Activated naive CD4-positive, alpha-beta T cell treated with anti-CD3 and anti-CD28 coated beads, Interleukin-2, amount 50 U/mL, for 16 hours (primary cell): ENCODE measurements around the gene F2RL2.
"Not testable (repeated sequence)": the region's sequence is repeated elsewhere in the genome, so short reads cannot be mapped to it uniquely, and the experiment has no call there.

Experiments
- DNase-seq: peaks from one replicate; pipeline ENCODE4 v3.0.0-alpha.2; 2020

The F2RL2 gene

DNA sequence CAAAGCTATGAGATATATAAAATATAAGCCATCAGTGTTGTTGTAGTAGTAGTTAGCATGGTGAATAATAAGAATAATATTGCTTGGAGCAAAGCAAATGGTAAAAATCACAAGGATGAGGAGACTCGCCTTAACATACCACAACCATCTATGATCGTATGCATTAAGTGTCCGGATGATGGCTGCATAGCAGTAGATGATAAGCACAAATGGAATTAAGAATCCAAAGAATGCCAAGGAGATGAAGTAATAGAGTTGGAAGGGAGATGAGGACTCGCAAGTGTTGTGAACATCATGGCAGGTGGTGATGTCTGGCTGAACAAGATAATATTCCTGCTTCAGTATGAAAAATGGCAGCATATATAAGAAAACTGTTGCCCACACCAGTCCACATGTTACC, 5.5 kb downstream of the F2RL2 start:
- no peak for DNase-seq

DNA sequence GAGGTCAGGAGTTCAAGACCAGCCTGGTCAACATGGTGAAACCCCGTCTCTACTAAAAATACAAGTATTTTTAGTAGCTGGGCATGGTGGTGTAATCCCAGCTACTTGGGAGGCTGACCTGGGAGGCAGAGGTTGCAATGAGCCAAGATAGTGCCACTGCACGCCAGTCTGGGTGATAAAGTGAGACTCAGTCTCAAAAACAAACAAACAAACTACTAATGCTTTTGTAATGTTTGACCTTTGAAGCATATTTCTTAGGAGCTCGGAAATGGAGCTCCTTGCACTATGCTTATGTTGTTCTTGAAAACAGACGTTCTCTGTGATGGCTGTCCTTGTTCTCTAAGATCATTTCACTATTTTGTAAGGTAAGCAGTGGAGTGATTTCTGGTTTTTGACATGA, 6.0 kb downstream of the F2RL2 start:
- no peak for DNase-seq

DNA sequence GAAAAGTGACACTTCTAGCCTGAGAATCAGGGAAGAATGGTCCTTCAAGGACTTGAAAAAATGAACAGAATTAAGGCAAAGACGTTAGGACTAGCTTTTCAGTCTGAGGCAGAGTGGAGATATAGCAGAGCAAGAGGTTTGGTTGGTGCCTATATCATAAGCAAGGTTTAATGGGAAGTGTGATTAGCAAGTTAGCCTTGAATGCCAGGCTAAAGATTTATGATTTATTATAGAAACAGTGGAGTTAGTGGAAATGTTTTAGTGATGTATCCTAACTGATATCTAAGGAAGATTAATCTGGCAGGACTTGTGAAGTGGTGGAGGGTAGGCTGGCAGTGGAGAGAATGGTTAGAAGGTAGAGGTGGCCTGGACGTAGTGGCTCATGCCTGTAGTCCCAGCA, 7.0 kb downstream of the F2RL2 start:
- DNase-seq, result no peak

DNA sequence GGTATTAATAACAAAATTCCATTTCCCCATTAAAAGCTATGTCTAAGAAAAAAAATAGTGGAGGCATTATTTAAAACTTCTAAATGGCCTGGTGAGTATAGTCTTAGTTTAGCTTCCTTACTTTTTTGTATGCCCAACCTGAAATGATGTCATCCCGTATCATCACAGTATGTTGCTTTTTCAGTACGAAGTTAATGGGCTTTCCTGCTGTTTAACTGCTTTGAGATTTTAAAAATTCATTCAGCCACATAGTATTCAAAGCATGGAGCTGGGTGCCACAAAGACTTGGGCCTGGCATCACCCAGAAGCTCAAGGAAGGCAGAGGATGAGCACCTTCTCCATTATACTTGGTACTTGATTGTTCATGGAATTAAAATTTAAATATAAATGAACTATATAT, 7.4 kb downstream of the F2RL2 start:
- no peak for DNase-seq

DNA sequence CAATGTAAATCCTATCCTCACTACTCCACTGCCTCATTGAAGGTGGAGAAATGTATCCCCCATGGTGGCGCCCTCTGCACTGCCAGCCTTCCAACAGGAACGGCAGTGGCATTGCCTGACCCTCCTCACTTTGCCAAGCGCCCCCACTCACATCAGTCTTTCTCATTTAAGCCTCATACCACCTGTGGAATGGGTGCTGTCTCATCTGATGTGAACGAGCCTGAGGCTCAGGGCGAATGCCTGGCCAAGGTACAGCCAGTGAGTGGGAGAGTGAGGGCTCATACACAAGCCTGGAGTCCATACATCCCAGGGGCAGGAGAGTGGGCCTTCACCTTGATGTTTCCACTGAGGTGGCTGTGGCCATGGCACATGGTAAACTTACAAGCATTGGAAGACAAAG, 10.3 kb downstream of the F2RL2 start:
- DNase-seq, result no peak

DNA sequence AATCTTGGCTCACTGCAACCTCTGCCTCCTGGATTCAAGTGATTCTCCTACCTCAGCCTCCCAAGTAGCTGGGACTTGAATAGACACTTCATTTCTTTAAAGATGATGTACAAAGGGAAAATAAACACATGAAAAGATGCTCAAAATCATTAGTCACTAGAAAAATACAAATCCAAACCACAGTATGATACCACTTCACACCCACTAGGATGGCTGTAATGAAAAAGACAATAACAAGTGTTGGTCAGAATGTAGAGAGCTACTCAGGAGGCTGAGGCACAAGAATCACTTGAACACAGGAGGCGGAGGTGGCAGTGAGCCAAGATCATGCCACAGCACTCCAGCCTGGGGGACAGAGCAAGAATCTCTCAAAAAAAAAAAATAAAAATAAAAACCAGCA, 13.0 kb downstream of the F2RL2 start:
- DNase-seq, result no peak

DNA sequence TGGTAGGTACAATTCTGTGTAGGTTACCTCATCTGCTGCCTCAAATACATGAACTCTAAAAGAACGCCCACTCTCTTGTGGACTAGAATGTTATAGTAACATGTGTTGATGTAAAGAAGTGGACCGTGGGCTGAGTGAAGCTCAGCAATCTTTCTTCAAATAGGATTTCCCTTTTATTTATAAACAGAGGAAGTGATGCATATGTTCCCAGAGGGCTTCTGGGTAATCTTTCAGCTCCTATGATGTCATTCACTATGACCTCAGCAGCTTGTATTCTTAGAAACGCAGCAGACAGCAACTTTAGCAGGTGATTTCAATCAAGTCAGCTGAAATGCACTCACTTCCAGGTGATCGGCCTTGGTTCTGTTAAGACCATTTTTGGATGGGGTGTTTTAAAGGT, 14.4 kb downstream of the F2RL2 start:
- no peak for DNase-seq

DNA sequence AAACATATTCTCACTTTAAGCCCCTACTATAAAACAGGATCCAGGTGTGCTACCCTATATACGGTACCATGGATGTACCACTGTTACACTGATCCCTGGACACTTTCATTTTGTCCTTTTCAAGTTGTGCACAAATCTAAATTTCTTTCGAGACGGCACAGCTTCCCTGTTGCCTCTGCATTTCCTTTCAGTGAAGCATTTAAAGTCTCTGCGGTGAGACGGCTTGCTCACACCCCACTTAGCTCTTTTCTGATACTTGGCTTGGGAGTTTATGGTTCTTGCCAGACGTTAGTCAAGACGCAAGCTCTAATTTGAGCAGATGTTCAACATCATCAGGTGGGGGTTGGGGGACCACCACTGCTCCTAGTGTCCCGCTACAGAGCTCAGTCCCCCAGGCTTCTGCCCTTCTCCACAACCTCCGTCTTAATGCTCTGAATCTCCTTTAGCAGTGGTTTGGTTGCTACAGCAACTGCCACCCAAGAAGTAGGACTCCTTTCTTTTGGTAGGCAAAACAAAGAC, 15.8 kb downstream of the F2RL2 start:
- DNase-seq, result no peak

DNA sequence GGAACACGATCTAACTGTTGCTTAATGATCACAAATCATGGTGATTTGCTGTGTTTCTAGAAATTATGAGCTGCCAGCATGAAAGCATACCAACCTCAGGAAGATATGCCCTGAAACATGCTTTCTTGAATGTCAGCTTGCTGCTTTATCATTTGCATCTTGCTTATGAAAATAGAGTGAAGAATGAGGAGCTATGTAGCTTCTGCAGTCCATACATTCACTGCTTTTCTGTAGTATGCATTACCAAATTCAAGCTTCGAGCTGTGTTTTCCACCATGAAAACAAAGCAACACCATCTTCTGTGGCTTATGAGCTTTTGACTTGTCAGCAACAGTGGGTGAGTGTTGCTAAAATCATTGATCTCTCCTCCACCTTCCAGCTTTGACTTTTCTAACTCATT, 16.5 kb downstream of the F2RL2 start:
- DNase-seq, result no peak

DNA sequence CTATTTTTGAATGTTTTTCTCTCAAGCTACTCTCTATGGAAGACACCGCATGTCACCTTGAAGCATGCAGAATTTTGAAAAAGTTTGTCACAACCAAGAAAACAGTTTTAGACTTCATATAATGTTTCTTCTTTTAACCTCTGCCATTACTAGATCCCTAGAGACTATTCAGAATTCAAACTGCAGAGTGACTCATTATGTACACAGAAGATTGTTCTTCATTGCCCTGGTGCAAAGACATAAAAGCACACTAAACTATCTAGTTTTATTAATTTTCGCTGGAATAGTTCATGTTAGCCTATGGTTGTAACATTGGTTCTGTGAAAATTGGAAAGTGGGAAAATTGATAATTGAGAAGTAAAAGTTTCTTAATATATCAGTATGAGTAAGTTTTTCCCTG, 18.4 kb downstream of the F2RL2 start:
- DNase-seq, result no peak

DNA sequence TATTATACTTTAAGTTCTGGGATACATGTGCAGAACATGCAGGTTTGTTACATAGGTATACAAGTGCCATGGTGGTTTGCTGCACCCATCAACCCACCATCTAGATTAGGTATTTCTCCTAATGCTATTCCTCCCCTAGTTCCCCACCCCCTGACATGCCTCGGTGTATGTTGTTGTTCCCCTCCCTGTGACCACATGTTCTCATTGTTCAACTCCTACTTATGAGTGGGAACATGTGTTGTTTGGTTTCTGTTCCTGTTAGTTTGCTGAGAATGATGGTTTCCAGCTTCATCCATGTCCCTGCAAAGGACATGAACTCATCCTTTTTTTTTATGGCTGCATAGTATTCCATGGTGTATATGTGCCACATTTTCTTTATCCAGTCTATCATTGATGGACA, 19.2 kb downstream of the F2RL2 start:
- not testable (repeated sequence) for DNase-seq

DNA sequence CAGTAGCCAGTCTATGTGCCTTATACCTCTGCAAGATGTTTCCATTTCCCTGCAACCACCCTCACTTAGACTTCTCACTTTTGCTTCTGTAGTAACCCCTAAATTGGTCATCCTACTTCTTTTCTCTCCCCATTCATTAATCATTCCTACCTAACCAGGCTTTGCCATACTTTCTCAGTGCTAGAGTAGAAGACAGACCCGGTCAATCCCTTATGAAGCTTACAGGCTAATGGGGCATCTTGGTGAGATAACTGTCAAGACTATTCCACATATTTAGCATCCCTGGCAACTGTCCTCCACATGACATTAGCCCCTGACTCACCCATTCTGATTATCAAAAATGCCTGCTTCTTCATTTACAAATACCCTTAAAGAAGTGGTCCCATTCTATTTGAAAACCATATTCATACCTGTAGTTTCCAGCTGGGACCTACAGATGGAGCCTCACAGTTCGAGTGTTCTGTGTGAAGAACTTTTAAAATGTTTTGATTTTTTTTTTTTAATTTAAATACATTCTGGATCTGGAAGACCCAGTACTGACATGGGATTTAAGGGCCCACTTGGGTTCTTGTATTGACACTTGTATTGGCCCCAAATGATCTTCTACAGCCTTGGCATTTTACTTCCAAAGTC, 21.0 kb downstream of the F2RL2 start:
- no peak for DNase-seq

DNA sequence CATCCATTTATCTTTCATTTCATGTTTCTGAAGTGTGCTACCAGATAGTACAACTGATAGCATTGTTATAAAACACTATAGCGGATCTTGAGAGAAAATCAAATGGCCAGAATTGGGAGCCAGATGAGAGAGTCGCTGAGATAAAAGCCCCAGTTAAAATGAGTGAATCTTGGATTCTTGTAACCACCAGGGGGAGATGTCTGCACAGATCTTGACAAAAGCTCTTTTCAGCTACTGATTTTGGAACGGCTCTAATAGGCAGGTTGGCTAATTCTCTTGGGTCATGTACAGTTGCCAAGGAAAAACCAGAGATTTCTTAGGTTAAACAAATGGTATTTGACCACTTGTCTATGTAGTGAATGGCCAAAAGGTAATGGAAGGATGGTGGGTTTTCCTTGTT, 21.7 kb downstream of the F2RL2 start:
- no peak for DNase-seq

DNA sequence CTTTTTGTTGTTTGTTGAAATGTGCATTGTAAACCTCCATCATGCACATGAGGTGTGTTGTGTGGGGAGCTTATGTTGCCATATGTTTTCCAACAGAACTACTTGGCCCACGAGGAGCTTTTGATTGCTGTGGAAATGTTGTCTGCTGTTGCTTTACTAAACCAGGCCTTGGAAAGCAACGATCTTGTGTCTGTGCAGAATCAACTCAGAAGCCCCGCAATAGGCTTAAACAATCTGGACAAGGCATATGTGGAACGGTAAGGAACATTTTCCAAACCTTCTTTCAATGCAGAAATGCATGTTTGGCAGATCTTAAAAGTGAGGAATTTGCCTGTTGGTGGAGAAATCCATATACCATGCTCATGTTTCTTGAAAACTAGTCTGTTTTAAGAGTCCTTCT, 22.5 kb downstream of the F2RL2 start:
- DNase-seq, result no peak

DNA sequence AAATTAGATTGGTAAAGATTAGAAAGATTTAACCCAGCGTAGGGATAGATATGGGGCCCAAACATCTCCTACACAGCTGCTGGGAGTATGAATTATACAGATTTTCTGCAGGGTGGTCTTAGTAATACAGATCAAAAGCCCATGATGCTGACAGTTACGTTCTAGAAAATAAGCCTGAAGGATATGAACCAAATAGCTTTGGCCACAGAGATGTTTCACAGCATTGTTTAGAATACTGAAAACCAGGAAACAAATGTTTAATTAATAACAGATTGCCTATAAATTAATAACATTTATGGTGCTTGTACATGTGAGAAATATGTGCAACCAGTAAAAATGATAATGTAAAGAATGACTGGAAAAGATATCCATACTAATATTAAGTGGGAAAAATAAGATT, 24.7 kb downstream of the F2RL2 start:
- no peak for DNase-seq

DNA sequence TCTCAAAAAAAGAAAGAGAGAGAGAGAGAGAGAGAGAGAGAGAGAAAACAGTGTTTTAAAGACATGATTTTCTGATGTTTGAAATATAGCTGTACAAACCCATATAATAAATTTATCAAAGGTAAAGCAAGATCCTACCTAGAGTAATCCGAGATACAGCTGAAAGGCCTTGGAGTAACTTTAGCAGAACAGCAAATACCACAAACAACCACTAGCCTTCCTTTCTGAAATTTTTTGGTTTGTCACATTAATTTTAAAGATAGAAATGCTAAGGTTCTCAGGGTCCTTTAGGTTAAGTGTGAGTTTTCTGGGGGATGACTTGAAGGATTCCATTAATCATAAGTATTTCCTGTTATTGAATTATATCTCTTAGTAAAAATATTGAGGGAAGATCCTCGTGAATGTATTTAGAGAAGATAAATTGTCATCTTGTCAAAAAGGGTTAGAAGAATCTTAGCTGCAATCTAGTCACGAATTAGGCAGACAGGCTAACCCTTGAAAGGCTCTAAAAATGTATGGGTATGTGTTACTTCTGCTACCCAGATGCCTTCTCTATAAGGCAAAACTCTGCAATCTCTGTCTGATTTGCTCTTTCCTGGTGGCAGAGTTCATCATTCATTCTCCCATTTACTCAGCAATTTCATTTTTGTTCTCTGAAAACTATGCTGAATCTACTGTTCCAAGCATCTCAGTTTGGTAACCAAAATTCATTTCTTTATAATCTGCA, 27.3 kb downstream of the F2RL2 start:
- no peak for DNase-seq

DNA sequence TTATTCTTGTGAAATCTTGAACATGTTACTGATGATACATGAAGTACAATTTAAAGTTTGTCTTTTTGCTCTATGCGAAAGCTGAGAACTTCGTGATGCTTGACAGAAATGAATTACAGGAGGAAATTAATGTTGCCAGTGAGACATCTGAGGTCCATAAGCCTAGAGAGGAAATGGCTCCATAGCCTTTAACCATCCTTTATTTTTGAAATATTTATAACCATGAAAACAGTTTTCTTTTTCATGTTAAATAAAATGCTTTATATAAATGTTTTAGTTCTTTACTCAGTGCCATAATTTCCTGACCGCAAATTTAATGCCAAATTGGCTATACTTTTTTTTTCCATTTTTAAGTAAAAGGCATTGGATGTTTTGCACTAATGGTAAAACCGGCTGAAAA, 29.1 kb downstream of the F2RL2 start:
- DNase-seq, result no peak

DNA sequence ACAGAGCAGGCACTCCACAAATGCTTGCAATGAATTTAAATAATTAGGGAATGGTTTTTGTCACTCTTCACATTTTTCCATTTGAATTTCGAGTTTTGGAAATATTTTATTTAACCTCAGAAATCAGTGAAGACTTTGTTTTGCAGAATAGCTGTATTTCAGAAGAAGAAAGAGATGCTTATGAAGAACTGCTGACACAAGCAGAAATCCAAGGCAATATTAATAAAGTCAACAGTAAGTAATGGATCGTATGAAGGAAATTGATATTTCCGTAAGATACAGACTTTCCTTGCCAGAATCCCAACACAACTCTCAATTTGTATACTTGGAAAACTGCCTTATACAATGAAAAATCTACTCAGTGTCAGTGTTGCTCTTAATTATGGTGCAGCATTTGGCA, 30.5 kb downstream of the F2RL2 start:
- DNase-seq, result no peak

DNA sequence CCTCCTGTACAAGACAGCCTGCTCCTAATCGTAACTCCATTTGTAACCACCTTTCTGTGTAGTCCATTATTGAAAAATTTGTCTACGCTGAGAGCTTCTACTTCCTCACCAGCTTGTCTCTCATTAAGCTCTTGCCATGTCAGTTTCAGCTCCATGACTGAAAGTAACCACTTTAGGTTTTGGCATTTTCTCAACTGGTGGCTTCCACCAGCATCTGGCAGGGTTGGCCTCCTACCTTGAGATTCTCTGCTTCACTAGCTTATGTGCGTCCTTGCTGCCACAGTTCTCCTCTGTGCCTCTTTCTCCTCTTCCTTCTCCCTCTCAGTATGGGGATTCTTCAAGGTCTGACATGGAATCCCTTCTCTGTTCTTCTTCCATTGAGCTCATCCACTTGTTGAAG, 31.8 kb downstream of the F2RL2 start:
- no peak for DNase-seq

DNA sequence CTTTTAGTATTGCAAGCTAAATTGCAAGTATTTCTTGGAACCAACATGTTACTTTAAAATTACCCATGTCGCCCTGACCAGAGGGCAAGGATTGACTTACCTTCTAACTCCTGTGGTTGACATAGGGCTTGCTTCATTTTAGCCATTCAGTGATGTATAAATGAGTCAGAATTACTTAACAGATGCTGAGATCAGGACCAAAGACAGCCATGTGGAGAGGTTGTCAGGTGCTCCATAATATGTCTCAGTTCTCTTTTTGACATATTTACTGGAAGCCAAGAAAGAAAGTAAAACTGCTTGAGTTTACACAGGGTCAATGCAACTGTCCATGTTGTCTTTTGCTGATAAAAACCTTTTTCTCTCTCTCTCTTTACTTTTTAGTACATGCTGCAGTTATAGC, 33.2 kb downstream of the F2RL2 start:
- DNase-seq, result no peak

DNA sequence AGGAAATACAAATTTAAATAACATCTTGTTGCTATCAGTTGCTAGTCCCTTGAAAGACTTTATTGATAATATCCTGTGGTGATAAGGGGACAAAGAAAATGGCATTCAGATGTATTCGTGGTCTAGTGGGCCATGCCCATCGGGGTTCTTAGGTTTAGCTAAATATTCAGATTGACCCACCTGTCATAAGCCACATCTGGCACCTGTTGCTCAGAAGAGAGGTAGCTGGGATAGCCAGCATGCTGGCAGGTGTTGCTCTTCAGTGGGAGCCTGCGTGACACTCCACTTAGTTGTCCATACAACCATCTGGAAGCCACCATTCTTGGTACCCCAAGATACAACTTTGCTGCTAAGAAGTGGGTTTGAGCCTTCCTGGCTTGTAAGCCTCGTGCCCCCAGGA, 36.7 kb downstream of the F2RL2 start:
- no peak for DNase-seq

DNA sequence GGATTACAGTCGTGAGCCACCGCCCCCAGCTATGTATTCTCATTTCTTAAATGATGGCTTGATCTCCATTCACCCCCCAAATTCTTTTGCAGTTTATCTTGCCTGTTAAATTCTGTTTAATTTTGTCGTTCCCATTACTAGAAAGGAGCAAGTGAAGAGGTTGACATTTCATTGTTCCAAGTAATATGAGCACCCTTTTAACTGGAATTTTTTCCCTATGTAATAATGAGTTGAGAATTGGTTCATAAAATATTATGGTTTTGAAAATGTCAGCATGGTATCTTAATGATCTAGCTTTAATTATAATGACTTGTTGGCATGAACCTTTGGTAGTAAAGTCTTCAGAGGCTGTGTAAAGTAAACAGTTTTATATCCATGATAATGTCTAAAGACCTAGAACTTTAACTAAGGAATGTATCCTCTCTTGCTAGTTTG, 37.4 kb downstream of the F2RL2 start:
- no peak for DNase-seq

DNA sequence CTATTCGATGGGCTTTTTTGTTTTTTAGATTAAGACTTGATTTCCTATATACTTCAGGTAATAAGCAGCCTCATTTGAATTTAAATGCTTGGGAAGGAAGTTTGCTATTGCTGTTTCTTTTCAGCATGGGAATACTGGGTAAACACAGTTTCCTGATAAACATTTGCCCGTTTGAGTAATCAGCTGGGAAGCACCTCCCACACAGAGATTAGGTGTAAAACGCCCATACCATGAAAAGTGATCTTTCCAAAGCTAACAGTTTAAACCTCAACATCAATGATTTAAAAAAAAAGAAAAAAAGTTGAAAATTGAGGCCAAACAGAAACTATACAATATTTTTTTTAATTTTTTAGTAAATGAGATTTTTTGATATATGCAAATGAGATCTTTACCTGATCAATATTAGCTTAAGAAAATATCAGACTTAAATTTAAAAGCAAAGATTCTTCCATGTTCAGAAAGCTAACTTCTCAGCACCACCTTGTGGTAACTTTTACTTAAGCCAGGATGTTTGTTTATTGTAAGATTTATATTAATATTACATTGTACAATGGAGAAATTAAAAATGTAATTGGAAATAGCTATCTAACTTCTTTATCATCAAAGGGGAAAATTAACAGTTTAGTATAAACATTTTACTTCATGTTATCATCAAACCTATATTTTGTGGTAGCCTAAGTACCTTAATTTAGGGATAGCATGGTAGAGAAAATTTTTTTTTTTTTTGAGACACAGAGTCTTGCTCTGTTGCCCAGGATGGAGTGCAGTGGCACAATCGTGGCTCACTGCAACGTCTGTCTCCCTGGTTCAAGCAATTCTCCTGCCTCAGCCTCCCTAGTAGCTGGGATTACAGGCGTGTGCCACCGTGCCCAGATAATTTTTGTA, 39.8 kb downstream of the F2RL2 start:
- DNase-seq, result no peak
